ENCODE results near the gene GRIN1. TPM values are rescaled to one million over a fixed set of nuclear protein-coding genes. Genes with fewer than 3 reads are reported as not detected.
A peak's percentile ranks its signal among the peaks of the same experiment; 100 is the strongest.

Gene GRIN1
- total and polyA plus RNA-seq, 10 of the 15 experiments (the other 5 are each of a cell fraction or from before 2014, with no cell fraction given) = 0.05 to 0.10 (median 0.06) TPM; not detected in 6

- Histone ChIP-seq H3K36me3 (ENCODE audit: control insufficient read depth in 2 of 2, insufficient read depth in 2 of 2, low read length in 1 of 2) (no peaks in the 10 kb centered on the region), H3K4me2 (ENCODE audit: control insufficient read depth, insufficient read depth) (peak overlapping the region; percentile 33; the same call in 1 of the 2 replicates), H3K27me3 (replicated peaks in 1 of 2; ENCODE audit: control insufficient read depth in 2 of 2, insufficient read depth in 2 of 2, low read length in 1 of 2) (peaks cover 0 to 8% of the 10 kb centered on the region in 2 experiments; a peak in 3 of 4 replicates), H3K9me3 (replicated peaks; ENCODE audit: control insufficient read depth, insufficient read depth, low read length) (no peaks in the 10 kb centered on the region), H3K27ac (ENCODE audit: control insufficient read depth, insufficient read depth) (no peak overlapping the region), H3K4me3 (no peak overlapping the region), H2AFZ (ENCODE audit: control insufficient read depth, low read depth, low read length) (no peak overlapping the region), H3K4me1 (ENCODE audit: control insufficient read depth, insufficient read depth, low read length) (peaks cover 8% of the 10 kb centered on the region; the same call in 1 of the 2 replicates), H4K20me1 (ENCODE audit: control insufficient read depth, insufficient read depth) (no peaks in the 10 kb centered on the region), H3K9ac (ENCODE audit: control insufficient read depth, insufficient read depth, low read length) (no peak overlapping the region), H3K79me2 (ENCODE audit: control insufficient read depth, insufficient read depth, low read length) (no peaks in the 10 kb centered on the region)
- TF ChIP-seq TCF3 (IDR thresholded peaks at IDR 0.05; ENCODE audit: borderline replicate concordance, insufficient read depth, low read depth, low read length) = no peak
- no peak for TF ChIP-seq RCOR1 (conservative IDR thresholded peaks at IDR 0.05; ENCODE audit: low read depth, low read length)
- no peak for TF ChIP-seq CHD4 (IDR thresholded peaks at IDR 0.05)
- no peak for TF ChIP-seq CREM (IDR thresholded peaks at IDR 0.05; ENCODE audit: low read depth)
- TF ChIP-seq GABPA (IDR thresholded peaks at IDR 0.05; ENCODE audit: low read depth) = no peak
- no peak for TF ChIP-seq TBL1XR1 (IDR thresholded peaks at IDR 0.05; ENCODE audit: low read depth, low read length)
- TF ChIP-seq E2F4 (IDR thresholded peaks at IDR 0.05; ENCODE audit: low read depth, low read length) = no peak
- TF ChIP-seq FOS (IDR thresholded peaks at IDR 0.05; ENCODE audit: borderline replicate concordance, extremely low read depth, insufficient read length) = no peak
- no peak for TF ChIP-seq IKZF2 (IDR thresholded peaks at IDR 0.05)
- no peak for TF ChIP-seq EED (IDR thresholded peaks at IDR 0.05; ENCODE audit: low read depth)
- FAIRE-seq (no peak), DNase-seq (ENCODE audit: low read depth, low spot score) (no peak), ATAC-seq (peak; percentile 8)
- WGBS (ENCODE audit: insufficient coverage, insufficient replicate concordance, low lambda C conversion rate, missing lambda C conversion rate) = 16% methylated on average over 14 of the region's 14 CpGs
- no TSS peak for BruUV-seq (replicated peaks)
- SMC1A ChIA-PET (ENCODE audit: uncharacterized antibody, unreplicated experiment) = interaction anchor here (0.6 to 2.7 kb wide), 2 partner anchors 20 to 55 kb away, joined by 3 to 8 read pairs; no protein-coding TSS in a partner anchor
- POLR2A ChIA-PET = interaction anchor here (0.6 to 4.4 kb wide), 8 partner anchors 12 to 75 kb away, joined by 3 to 37 read pairs (median 6); partner anchors contain the start of genes SSNA1 and TPRN
- RAD21 ChIA-PET (ENCODE audit: unreplicated experiment) = interaction anchor here (0.5 to 3.0 kb wide), 2 partner anchors 20 to 43 kb away, joined by 3 to 14 read pairs; no protein-coding TSS in a partner anchor
- CTCF ChIA-PET = interaction anchor here (1.4 kb wide), 1 partner anchor 124 kb away, joined by 4 read pairs; no protein-coding TSS in a partner anchor
- intact Hi-C loops (cut with micrococcal nuclease; ENCODE audit: unreplicated experiment) = no loop called here
- in situ Hi-C loops (cut with MboI) = no loop called here
Observed at GRCh38 chr9:137170486-137171148, 31.7 kb downstream of the GRIN1 start.
